ENCODE measurements around the gene SPACDR.
A peak's percentile ranks its signal among the peaks of the same experiment; 100 is the strongest.

SPACDR gene

DNA sequence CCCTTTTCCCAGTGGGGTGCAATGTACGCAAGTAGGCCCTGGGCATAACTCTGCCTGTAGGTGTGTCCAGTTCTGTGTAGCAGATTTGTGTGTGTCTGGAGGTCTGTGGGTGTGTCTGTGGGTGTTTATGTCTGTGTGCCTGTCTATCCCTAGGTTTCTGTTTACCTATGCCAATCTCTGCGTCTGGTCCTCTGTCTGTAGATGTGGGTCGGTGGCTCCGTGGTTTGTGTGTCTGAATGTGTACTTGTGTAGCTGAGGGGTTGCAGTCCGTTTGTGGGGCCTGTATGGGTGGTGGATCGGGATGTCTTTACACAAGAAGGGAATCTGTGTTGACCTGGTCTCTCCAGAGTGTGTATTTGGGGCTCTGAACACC, 20.6 kb upstream of the SPACDR start:
- DNase-seq (ENCODE audit: low spot score), result no peak

DNA sequence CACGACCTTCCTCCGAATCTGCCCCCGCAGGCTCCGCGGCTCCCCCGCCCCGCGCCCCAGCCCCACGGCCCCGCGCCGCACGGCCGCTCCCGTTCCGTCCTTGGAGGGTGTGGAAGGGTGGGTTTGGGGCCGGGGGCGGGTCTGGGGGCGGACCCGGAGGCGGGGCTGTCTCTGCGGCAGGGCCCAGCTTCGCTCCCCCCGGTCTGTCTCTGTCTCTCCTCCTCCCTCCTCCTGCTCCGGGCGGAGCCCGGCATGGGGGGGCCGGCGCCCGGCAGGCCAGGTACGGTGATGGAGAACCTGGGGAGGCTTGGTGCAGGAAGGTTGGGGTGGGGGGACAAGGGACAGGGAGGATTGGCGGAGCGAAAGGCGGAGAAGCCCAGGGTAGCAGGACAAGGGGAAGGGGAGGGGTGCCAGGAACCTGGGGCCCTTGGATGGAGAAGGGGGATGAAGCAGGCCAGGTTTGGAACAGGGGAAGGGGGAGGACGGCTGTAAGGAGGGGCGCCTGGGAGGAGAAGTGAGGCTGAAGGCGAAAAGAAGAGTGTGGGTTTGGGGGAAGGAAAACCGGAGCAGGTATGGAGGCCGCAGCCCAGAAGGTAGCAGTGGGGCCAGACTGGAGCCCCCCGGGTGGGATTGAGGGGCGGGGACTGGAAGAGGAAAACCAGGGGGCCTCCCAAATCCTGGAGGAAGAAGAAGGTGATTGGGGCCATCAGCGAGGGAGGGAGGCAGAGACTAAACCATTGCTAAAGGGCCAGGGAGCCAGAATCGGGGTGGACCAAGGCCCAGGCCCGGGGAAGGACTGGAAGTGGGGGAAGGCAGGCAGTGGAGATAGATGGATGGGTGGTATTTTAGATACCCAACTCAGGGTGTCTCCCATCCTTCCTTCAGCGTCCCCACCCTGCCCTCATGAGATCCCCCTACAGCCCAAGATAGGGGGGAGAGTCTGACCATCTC, 19.9 kb upstream of the SPACDR start, which contains the start of gene NYAP1:
Gene NYAP1, plus strand, starts transcription at position 206 of the 951 bp plus-strand sequence. CDS start 1,385 bp downstream, outside the sequence.
- DNase-seq (ENCODE audit: low spot score), result peak; percentile 38

DNA sequence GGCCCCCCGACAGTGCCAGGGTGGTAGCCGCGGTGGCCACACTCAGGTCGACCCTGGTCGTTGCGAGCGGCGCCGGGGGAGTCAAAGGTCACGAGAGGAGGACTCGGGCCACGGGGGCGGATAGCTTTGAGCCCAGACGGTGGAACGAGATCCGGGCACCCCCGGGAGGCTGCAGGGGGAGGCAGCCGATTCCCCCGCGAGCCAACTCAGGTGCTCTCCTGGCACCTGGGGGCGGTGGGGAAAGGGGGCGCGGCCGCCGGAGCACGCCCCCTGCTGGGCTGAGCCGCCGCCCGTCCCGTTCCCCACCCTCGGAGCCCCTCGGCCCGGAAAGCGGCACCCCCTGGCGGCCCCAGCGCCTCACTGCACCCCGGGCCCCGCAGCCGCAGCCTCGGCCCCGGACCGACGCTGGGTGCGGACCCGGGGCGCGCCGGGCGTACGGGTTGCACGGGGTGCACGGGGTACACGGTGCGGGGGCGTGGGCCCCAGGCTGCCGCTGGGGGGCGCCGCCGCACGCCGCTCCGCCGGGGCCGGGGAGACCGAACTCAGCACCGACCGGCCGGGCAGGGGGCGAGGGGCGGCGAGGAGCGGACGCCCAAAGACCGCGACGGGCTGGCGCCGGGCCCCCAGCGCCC, 19.1 kb upstream of the SPACDR start:
- peak; percentile 60 for DNase-seq (ENCODE audit: low spot score)

DNA sequence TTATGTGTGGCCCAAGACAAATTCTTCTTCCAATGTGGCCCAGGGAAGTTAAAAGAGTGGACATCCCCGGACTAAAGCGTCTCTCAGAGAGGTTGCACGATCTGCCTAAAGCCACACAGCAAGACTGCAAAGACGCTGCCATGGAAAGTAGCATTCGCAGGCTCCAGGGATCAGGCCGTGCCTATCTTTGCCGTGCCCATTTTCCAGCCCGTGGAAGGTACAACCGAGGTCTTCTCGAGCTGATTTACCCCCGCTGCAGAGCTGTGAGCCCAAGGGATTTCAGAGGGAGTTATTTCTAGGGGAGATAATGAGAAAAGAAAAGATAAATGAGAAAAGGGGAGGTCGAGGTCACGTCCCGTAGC, 18.6 kb upstream of the SPACDR start:
- DNase-seq (ENCODE audit: low spot score), result no peak

DNA sequence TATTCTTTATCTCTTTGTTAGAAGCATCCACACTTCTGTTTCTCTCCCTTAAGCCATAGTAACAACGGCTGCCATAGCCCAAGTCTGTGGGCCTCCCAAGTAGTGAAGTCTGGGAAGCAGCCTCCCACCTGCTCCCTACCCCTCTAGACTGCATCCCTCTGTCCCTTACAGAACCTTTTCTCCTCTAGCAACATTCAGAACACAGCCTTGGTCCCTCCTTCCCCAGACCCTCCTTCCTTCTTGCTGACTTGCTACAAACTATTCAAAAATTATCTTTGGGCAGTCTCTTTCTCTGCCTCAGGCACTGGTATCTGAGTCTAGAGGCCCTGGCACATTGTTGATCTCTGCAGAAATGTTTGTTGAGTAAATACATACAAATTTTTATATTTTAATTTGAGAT, 17.4 kb upstream of the SPACDR start:
- DNase-seq (ENCODE audit: low spot score), result no peak

DNA sequence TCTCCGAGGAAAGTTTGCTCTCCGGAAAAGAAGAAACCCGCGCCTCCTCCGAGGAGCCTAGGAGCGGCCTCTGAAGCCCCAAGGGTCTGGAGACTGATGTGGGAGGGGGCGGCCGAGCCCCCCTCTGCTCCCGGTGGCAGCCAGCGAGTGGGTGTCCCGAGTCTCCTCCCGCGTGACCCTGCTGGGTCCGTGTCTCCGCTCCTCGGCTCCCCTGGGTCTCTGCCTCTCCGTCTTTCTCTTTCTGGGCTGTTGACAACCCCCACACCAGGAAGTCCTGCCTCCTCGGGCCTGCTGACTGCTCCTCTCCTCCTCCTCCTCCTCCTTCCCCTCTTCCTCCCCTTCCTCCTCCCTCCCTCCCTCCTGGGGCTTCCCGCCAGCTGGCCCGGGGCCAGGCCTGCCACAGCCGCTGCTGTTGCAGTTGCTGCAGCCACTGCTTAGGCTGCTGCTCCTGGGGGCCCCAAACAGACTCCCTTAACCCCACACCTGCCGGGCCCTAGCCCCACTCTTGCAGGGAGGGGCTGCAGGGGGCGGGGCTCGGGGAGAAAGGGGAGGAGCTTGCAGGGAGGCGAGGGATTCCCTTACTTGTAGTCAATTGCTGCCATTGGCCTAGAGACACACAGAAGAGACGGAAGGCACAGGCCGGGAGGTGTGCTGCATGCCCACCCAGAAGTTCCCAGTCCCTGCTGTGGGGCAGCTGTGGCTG, 15.0 kb upstream of the SPACDR start, which contains the start of gene TSC22D4:
Gene TSC22D4, minus strand, starts transcription at position 257 of the 703 bp plus-strand sequence. CDS start 1,176 bp downstream, outside the sequence.
- peak; percentile 94 for DNase-seq (ENCODE audit: low spot score)

DNA sequence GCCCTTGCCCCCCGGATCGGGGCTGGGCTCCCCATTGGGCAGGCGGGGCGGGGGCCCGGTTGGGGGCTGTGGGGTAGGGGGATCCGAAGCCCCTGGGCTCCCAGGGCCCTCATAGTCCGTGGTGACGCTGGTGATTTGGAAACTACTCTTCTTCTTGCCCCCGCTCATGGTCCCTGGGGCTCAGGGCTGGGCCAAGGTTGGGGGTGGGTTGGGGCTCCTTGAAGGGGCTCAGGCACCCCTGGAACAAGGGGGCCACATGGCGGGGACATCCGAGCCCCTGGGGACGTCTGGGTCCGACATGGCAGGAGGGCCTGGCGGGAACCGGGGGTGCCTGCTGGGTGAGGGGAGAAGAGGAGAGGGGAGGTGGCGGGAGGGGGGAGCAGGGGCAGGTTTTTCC, 13.8 kb upstream of the SPACDR start:
- no peak for DNase-seq (ENCODE audit: low spot score)

DNA sequence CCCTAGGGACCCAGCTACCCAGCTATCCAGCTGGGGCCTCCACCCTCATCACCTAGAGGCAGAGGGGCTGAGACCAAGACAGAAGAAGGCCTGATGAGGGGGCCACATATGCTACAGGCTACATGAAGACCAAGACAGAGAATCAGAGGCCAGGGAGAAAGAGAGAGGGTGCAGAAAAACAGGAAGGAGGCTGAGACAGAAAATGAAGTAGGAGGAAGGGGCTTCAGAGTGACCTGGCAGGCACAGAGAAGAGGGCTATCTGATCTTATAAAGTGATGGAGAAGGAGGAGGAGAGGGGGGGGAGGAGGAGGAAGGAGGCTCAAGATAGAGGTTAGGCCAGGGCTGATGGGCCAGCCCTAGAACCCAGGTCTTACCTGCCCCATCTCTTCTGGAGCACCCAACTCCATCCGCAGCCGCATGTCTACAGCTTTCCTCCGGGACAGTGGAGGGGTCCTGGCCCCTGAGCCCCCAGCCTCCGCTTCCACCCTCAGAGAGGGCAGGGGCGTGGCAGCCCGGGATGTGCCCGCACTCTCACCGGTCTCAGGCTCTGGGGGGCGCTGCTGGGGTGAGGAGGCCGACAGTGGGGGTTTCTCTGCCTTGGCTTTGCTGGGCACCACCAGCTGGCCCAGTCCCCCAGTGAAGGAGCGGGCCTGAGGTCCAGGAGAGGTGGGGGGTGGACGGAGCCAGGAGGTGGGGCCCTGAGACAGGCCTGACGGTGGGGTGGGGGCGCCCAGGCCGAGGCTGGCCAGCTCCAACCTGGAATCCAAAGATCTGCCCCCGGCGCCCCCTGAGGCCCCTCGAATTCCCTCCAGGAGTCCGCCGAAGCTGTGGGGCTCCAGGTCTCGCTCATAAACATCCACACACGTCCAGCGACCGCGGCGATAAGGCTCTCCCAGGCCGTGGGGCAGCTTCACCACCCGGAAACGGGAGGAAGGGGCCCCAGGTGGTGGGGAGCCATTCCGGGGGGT, 13.1 kb upstream of the SPACDR start:
- DNase-seq (ENCODE audit: low spot score), result no peak

DNA sequence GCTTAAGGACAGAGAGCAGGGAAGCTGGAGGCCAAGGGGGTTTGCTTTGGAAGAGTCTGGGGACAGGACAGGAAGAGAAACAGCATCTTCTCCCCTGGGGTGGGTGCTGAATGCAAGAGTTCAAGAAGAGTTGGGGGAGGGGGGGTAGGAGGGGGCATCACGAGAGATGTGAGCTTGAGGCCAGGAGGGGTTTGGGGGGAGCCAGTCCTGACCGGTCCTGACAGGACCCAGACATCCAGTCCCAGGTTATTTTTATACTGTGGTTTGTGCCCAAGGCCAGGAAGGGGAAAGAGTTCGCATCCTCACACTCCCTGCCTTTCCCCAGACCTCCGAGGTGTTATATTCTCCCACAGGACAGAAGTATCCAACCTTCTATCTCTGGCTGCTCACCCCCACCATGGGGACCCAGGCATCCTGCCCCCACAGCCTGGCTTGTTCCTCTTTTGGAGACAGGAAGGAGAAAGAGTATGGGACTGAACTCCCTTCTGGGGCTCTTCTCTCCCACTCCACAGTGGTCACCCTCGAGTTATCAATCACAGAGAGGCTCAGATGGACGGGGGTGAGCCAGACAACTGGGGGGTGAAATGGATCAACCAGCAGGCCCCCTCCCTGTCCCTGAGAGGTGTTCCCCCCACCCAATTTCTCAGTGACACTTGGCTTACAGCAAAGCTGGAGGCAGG, 12.2 kb upstream of the SPACDR start:
- DNase-seq (ENCODE audit: low spot score), result no peak

DNA sequence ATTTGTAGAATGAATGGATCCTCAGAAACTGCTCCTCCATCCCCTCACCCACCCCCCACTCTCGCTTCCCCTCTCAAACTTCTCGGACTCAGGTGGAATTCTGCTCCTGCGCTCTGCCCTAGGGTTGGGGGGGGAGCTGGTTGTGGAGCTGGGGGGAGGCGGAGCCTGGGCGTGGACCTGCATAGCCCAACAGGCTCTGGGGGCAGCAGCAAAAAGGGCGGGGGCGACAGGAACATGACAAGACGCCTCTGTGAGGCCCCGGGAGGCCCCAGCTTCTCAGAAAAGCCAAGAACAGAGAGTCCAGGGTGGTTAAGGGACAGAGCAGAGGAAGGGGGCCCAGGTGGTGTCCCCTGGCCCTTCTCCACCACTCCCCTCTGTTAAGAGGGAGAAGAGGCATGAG, 11.5 kb upstream of the SPACDR start:
- no peak for DNase-seq (ENCODE audit: low spot score)

DNA sequence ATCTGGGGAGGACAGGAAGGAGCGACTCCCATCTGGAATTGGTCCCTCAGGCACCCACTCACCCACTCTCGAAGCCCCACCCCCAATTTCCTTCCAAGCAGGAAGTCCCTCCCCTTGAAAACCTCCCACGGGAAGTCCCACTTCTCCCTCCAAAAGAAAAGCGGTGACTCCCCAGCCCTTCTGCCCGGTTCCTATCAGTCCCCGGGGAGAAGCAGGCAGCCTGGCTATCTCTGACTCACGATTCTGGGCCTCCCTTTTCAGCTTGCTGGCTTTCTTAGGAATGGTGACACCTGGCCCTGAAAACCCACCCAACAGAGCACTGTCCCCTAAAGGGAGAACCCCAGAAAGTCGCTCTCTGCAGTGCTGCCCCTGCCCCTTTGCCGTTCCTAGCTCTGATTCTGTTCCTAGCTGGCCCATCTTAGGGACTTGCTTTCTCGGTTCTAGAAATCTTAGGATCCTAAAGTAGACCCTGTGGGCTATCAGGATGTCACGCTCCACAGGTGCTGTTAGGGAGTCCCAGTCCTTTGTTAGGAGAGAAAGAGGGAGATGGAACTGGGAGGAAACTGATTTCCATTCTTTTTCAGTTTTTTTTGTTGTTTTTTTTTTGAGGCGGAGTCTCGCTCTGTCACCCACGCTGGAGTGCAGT, 8.9 kb upstream of the SPACDR start:
- peak; percentile 60 for DNase-seq (ENCODE audit: low spot score)

DNA sequence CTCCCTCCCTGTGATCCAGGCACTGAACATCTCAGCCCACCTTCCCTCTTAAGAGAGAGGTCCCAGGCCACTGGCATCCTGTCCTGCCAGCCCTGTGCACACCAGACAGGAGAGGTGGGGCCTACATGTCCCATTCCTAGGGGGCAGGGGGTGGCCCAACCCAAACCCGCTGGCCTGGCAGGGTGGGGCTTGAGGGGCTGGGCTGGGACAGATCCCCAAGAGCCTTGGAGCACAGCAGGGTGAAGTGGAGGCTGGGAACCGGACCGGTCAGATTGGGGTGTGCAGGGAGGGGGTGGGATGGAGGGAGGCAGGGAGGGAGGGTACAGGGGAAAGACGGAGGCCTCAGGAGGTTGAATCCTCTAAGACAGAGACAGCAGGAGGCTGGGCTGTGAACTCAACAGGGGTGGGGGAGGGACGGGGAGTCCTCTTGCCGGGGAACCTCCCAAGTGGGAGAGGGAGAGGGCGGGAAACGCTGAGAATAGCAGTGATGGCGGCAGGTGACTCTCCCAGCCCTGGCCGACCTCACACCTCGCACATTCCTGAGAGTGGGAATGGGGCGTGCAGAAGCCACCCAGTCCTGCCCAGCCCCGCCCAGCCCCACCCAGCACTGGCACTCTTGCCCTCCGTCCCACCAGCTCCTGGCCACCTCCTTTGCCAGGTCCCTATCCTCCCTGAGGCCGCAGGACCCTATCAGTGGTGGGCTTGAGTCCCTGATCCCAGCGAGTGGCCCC, 8.2 kb upstream of the SPACDR start:
- DNase-seq (ENCODE audit: low spot score), result no peak

DNA sequence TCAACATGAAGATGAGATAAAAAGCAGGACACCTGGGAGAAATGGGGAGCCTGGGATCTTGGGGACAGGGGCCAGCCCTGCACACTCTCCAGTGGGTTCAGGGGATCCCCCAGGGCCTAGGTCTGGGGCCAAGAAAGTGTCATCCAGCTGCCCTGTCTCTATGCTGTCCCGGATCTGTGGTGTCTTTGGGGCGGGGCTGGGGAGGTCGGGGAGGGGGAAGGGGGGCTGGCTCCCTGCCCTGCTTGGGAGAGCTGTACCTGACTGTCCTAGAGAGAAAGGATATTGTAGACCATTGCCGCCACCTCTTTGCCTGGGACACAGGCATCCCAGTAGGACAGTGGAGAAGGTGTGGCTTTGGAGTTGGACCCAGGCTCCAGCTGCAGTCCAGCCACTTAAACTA, 7.0 kb upstream of the SPACDR start:
- DNase-seq (ENCODE audit: low spot score), result no peak

DNA sequence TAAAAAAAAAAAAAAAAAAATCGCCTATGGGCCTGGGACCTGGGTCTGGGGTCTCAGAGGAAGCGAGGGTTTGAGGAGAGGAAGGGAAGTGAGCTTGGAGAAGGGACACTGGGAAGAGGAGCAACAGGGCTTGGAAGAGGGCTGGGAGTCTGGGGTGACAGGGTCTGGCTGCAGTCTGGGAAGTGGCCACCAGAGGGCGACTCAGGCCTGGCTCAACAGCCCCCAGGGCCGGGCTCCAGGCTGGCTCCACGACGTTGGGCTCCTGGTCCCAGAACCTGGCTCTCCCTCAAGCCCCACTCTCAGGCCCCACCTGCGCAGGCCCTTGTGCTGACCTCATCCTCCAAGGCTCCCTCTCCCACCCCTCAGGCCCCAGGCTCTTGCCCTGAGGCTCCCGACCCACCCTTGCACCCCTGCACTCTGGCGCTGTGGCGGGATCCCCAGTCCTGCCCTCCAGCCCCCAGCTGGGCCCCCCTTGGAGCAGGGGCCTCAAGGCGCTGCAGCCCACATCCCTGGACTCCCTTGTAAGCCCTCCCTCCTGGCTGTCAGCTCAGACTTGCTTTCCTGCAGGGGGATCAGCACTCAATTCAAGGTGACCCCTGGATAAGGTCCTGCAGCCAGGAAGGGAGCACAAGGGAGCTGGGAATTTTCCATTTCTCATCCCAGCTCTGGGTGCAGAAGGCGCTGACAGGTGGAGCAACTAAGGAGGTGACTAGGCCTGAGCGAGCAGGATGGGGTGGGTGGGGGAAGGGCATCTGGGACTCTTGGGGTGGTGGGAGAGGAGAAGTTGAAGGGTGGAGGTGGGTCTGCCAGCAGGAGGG, 5.4 kb upstream of the SPACDR start:
- DNase-seq (ENCODE audit: low spot score), result peak; percentile 71

DNA sequence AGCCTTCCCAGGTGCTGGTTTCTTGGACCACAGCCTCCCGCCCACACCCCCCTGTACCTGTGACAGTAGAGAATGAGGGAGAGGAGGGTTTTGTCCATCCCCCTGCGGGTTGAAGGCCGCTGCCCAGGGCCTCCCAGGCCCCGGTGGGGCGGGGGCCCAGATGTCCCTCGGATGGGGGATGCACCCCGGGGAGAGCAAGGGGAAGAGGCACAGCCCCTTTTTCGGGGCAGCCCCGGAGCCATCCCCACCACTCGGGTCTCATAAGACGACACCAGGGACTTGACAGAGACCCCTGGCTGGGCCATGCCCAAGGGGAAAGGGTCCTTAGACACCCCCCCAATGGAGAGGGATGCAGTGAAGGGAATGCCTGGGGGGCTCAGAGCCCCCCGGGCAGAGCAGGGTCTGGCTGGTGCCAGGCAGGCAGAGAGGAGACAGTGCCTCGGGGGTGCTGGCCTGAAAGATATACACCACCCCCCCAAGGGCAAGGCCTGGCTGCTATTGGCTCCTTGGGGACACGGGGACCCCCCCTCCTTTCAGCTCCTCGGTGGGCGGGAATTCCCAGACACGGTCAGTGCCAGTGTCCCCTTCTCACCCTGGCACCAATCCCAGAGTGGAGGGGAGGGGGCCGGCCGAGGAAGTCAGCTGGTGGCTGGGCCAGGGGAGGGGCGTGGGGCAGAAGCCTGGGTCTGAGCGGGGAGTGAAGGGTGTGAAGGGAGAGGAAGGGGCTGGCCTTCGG, 3.7 kb upstream of the SPACDR start:
- no peak for DNase-seq (ENCODE audit: low spot score)

DNA sequence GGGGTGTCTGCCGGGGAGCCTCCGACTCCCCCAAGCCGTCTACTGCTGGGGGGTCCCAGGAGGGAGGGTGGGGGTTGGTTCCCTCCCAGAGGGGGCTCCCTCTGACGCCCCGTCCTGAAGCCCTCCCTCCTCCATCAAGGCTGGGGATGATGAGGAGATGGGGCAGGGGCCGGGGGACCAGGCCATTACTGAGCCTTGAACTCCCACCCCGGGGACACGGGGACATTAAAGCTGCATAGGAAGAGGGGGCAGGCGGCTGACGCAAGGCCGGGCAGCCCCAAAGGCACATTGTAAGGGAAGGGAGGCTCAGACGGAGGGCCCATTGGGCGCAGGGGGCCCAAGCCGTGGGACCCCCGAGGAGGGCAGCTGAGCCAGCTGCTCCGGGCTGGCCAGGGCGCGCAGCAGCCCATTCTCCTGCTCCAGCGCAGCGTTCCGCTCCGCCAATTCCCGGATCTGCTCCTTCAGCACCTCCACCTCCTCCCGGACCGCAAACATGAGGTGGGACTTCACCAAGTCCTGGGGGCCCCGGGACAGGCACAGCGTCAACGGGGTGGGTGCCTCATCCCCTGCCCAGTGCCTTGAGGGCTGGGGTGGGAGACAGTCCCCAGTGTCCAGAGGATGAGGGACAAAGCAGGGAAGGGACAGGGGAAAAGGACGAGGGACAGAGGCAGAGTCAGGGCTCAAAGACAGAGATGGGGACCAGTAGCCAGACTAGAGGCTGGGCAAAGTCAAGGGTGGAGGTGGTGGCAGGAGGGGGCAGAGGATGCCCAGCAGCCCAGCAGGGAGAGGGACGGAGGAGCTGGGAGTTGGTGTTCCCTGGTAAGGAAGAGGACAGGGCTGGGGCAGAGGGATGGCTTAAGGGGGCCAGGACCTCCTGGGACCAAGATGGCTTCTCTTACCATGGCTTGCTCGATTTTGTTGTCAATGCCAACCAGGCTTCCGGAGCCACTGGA, 2.9 kb upstream of the SPACDR start:
- no peak for DNase-seq (ENCODE audit: low spot score)
